ENCODE results near the gene VASN.
A peak's percentile ranks its signal among the peaks of the same experiment; 100 is the strongest.
"Not testable (repeated sequence)": the region's sequence is repeated elsewhere in the genome, so short reads cannot be mapped to it uniquely, and the experiment has no call there.

The VASN gene

DNA sequence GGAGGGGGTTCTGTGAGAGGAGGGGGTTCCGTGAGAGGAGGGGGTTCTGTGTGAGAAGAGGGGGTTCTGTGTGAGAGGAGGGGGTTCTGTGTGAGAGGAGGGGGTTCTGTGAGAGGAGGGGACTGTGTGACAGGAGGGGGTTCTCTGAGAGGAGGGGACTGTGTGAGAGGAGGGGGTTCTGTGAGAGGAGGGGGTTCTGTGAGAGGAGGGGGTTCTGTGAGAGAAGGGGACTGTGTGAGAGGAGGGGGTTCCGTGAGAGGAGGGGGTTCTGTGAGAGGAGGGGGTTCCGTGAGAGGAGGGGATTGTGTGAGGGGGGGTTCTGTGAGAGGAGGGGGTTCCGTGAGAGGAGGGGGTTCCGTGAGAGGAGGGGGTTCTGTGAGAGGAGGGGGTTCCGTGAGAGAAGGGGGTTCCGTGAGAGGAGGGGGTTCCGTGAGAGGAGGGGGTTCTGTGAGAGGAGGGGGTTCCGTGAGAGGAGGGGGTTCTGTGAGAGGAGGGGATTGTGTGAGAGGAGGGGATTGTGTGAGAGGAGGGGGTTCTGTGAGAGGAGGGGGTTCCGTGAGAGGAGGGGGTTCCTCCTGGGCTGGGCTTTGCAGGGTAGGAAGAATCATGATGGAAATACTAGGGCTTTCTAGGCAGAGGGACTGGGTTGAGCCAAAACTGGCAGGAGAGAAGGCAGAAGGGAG is 27.2 kb upstream of the VASN start:
- peak overlapping the region; percentile 71 for H3K27ac Mint-ChIP-seq
- not testable (repeated sequence) for H3K9me3 Mint-ChIP-seq, H3K27me3 Mint-ChIP-seq, DNase-seq, H3K4me3 Mint-ChIP-seq
- H3K36me3 Mint-ChIP-seq (ENCODE audit: low read depth) = peaks cover 78% of the 10 kb centered on the region
- peaks cover 34% of the 10 kb centered on the region for H3K4me1 Mint-ChIP-seq (ENCODE audit: low read depth)

DNA sequence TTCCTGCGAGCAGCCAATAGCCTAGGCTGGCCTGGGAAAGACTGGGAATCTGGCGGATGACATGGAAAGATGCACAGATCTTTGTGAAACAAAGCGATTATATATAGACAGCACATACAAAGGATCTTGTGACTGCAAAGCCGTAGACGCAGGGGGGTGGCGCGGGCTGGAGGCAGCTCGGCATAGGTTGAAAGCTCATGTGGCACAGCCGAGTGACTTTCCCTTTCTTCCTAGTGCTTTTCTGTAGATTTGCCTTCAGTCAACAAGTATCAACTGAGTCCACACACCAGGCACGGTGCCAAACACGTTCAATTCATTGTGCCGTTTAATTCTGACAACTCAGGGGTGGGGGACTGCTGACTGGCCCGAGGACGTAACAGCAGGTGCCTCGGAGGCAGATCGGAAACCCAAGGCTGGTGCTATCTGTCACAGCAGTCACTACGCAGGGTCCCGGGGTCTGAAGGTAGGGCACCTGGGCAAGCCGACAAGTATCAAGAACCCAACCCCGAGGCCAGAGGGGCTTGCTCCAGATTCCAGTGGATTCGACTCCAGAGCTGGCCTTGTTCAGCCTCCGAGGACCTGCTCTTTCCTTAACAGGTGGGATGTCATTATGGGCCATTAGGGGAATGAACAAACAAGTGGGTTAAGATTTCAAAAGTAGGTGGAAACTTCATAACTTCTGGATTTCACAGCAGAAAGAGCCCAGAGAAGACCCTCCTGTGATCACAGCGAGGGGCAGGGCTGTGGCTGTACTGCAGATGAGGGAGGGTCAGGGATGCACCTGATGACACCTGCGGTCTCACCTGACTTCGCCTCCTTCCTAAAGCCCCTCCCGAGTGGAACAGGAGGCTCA is 26.4 kb upstream of the VASN start:
- no peak overlapping the region for H3K4me3 Mint-ChIP-seq
- H3K4me1 Mint-ChIP-seq (ENCODE audit: low read depth) = peaks cover 40% of the 10 kb centered on the region
- peaks cover 74% of the 10 kb centered on the region for H3K36me3 Mint-ChIP-seq (ENCODE audit: low read depth)
- no peaks in the 10 kb centered on the region for H3K9me3 Mint-ChIP-seq
- peak overlapping the region; percentile 71 for H3K27ac Mint-ChIP-seq
- H3K27me3 Mint-ChIP-seq = no peaks in the 10 kb centered on the region
- no peak for DNase-seq

DNA sequence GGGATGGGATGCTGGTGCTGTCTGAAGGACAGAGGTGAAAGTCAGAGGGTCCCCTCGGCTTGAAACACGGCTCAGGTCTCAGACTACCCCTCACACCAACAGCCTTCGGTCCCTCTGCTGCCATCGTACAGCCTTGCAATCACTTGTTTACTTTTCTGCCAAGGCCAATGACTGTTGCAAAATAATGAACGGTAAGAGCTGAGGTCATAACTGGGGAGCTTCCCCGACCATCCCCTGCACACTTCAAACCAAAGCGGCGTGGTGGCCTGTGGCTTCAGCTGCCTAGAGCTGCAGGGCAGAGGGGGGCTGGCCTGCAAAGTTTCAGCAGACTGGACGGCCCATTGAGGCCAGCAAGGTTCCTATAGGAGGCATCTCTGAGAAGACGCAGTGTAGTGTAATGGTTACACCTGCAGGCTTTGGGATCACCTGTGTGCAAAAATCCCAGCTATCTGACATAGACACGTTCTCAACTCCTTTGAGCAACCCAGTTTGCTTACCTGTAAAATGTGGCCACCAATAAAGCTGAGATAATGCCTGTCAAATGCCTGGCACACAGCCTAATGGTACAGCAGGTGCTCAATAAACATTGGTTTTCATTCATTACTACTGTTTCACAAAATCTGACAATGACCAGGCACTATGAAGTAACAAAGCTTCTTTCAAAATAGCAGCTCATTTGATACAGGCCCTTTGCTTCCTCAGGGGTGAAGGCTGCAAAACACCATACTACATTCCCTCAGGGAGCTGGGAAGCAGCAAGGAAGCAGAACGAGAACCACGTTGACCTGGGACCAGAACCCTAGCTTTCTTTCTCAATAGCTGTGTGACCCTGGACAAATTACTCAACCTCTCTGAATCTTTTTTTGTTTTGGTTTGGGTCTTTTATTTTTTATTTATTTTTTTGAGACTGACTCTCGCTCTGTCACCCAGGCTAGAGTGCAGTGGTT is 25.5 kb upstream of the VASN start:
- H3K4me3 Mint-ChIP-seq = no peak overlapping the region
- peaks cover 72% of the 10 kb centered on the region for H3K36me3 Mint-ChIP-seq (ENCODE audit: low read depth)
- no peak for DNase-seq
- peak overlapping the region; percentile 79 for H3K27ac Mint-ChIP-seq
- no peaks in the 10 kb centered on the region for H3K9me3 Mint-ChIP-seq
- H3K27me3 Mint-ChIP-seq = no peaks in the 10 kb centered on the region
- peaks cover 40% of the 10 kb centered on the region for H3K4me1 Mint-ChIP-seq (ENCODE audit: low read depth)

DNA sequence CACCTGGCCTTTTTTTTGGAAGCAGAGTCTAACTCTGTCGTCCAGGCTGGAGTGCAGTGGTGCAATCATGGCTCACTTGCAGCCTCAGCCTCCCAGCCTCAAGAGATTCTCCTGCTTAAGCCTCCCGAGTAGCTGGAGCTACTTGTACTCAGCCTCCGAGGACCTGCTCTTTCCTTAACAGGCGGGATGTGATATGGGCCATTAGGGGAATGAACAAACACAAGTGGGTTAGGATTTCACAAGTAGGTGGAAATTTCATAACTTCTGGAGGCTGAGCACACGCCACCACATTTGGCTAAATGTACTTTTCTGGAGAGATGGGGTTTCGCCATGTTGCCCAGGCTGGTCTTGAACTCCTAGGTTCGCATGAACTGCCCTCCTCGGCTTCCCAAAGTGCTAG is 24.6 kb upstream of the VASN start:
- Mint-ChIP-seq H3K4me3 (no peak overlapping the region), H3K27me3 (no peaks in the 10 kb centered on the region), H3K9me3 (no peaks in the 10 kb centered on the region), H3K36me3 (ENCODE audit: low read depth) (peaks cover 64% of the 10 kb centered on the region), H3K27ac (peak overlapping the region; percentile 79), H3K4me1 (ENCODE audit: low read depth) (peaks cover 47% of the 10 kb centered on the region)
- no peak for DNase-seq

DNA sequence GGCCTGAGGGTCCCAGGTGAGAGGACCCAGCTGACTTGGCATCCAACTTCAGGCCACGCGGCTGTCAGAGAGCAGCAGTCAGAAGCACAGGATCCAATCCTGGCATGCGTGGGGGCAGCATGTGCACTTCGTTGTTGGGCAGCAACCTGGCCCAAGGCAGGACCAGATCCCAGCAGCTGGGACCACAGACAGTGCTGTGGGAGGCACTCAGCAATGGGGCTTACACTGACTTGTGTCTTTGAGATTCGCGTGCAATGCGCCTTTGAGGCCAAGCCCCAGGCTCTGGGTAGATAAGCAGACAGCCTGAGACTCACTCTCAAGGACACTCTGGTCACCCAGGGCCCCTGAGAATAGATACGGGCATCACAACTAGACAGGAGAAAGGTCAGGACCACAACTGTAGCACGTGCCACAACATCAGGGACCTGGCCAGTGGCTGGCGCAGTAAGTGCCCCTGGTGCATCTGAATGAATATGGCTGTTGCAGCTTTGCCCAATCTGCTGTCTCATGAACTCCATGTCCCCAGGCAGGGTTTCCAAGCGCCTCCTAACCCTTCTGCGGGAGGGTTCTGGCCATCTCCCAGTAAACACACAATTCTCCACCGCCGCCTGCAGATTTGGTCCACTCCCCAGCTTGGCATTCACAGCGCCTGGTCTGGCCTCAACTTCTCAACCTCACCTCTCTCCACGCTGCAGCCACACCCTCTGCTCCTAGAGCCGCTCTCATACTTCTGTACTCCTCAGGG is 23.7 kb upstream of the VASN start:
- H3K9me3 Mint-ChIP-seq = no peaks in the 10 kb centered on the region
- peak overlapping the region; percentile 16 for H3K4me3 Mint-ChIP-seq
- H3K27me3 Mint-ChIP-seq = no peaks in the 10 kb centered on the region
- peaks cover 58% of the 10 kb centered on the region for H3K36me3 Mint-ChIP-seq (ENCODE audit: low read depth)
- H3K4me1 Mint-ChIP-seq (ENCODE audit: low read depth) = peaks cover 47% of the 10 kb centered on the region
- DNase-seq = no peak
- peak overlapping the region; percentile 79 for H3K27ac Mint-ChIP-seq

DNA sequence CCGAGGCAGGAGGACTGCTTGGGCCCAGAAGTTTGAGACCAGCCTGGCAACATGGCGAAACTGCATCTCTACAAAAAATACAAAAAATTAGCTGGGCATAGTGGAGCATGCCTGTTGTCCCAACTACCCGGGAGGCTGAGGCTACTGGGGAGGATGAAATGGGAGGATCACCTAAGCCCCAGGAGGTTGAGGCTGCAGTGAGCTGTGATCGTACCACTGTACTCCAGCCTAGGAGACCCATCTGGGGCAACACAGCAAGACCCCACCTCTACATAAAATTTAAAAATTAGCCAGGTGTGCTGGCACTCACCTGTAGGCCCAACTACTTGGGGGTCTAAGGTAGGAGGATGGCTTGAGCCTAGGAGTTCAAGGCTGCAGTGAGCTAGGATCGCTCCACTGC is 22.3 kb upstream of the VASN start:
- peaks cover 42% of the 10 kb centered on the region for H3K4me1 Mint-ChIP-seq (ENCODE audit: low read depth)
- peaks cover 56% of the 10 kb centered on the region for H3K36me3 Mint-ChIP-seq (ENCODE audit: low read depth)
- no peaks in the 10 kb centered on the region for H3K9me3 Mint-ChIP-seq
- peak overlapping the region; percentile 66 for H3K4me3 Mint-ChIP-seq
- no peak for DNase-seq
- peak overlapping the region; percentile 57 for H3K27ac Mint-ChIP-seq
- H3K27me3 Mint-ChIP-seq = no peaks in the 10 kb centered on the region

DNA sequence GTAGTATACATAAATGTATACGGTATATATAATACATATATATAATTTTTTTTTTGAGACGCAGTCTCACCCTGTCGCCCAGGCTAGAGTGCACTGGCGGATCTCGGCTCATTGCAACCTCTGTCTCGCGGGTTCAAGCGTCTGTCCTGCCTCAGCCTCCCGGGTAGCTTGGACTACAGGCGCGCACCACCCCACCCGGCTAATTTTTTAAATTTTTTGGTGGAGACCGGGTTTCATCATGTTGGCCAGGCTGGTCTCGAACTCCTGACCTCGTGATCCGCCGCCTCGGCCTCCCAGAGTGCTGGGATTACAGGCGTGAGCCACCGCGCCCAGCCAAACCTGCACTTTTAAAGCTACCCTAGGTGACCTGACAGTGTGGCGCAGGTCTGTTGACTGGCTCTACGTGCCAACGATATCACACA is 21.3 kb upstream of the VASN start:
- Mint-ChIP-seq H3K27me3 (no peaks in the 10 kb centered on the region), H3K4me3 (peak overlapping the region; percentile 97), H3K4me1 (ENCODE audit: low read depth) (peaks cover 39% of the 10 kb centered on the region), H3K36me3 (ENCODE audit: low read depth) (peaks cover 58% of the 10 kb centered on the region), H3K9me3 (no peaks in the 10 kb centered on the region), H3K27ac (peak overlapping the region; percentile 97)
- DNase-seq = no peak

DNA sequence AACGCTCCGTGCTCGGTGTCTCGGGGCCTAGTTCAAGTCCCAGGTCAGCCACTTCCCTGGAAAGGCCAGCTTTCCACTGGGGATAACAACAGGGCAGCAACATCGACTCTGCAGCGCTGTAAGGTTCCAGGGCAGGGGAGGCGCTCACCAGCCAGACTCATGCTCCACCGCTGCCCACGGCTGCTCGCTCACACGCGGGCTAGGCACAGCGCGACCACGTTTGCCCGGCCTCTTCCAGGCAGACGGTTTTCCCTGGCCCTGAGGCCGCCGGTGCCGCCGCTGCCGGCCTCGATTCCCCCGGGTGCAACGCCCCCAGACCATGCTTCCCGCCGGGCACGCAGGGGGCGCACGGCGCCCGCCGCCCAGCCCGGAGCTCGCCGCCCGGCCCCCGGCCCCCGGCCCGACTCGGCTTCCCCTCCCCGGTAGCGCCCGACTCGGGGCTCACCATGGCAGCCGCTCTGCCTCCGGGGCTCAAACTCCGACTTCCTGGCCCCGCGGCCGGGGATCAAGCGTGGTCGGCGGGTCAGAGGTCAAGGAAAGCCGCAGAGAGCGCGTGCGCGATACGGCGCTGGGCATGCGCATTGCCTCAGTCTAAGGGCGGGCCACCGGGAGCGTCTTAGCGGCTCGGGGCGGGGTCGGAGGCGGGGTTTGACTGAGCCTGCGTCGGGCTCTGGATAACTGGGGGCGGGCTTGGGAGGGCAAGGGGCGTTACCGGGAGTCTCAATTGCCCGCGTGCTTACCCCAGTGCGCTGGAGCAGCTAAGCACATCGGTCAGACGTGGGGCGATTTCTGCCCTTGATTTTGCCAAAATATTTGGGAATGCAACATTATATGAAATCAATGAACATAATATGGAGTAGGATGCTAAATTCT is 20.6 kb upstream of the VASN start, which contains the start of gene PAM16:
Gene PAM16, minus strand, starts transcription at position 535 of the 873 bp plus-strand sequence. Its CDS starts 87 bp downstream, at position 448.
- peak; percentile 100 for DNase-seq
- H3K36me3 Mint-ChIP-seq (ENCODE audit: low read depth) = peaks cover 52% of the 10 kb centered on the region
- H3K27me3 Mint-ChIP-seq = no peaks in the 10 kb centered on the region
- H3K27ac Mint-ChIP-seq = peak within 1 kb of the TSS; percentile 97
- peaks cover 37% of the 10 kb centered on the region for H3K4me1 Mint-ChIP-seq (ENCODE audit: low read depth)
- no peaks in the 10 kb centered on the region for H3K9me3 Mint-ChIP-seq
- peak within 1 kb of the TSS; percentile 97 for H3K4me3 Mint-ChIP-seq

DNA sequence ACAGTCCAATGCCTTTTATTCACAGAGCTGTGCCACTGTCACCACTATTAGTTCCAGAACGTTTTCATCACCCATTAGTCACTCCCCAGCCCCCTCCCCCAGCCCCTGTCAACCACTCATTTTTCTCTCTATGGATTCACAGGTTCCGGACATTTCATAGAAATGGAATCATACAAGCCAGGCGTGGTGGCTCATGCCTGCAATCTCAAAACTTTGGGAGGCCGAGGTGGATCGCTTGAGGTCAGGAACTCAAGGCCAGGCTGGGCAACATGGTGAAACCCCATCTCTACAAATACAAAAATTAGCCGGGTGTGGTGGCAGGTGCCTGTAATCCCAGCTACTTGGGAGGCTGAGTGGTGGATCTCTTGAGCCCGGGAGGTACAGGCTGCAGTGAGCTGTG is 19.8 kb upstream of the VASN start:
- Mint-ChIP-seq H3K4me3 (peak overlapping the region; percentile 97), H3K27ac (peak overlapping the region; percentile 97), H3K36me3 (ENCODE audit: low read depth) (peaks cover 50% of the 10 kb centered on the region), H3K4me1 (ENCODE audit: low read depth) (peaks cover 33% of the 10 kb centered on the region), H3K9me3 (no peaks in the 10 kb centered on the region), H3K27me3 (no peaks in the 10 kb centered on the region)
- DNase-seq = no peak

DNA sequence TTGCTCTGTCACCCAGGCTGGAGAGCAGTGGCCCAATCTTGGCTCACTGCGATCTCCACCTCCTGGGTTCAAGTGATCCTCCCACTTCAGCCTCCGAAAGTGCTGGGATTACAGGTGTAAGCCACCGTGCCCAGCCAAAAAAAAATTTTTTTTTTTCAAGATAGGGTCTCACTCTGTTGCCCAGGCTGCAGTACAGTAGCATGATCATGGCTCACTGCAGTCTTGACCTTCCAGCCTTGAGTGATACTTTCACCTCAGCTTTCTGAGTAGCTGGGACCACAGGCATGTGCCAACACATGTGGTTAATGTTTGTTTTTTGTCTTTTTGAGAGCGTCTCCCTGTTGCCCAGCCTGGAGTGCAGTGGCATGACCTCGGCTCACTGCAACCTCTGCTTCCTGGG is 18.8 kb upstream of the VASN start:
- no peak overlapping the region for H3K4me3 Mint-ChIP-seq
- no peak for DNase-seq
- H3K9me3 Mint-ChIP-seq = no peaks in the 10 kb centered on the region
- H3K27ac Mint-ChIP-seq = no peak overlapping the region
- peaks cover 48% of the 10 kb centered on the region for H3K36me3 Mint-ChIP-seq (ENCODE audit: low read depth)
- H3K4me1 Mint-ChIP-seq (ENCODE audit: low read depth) = peaks cover 24% of the 10 kb centered on the region
- no peaks in the 10 kb centered on the region for H3K27me3 Mint-ChIP-seq

DNA sequence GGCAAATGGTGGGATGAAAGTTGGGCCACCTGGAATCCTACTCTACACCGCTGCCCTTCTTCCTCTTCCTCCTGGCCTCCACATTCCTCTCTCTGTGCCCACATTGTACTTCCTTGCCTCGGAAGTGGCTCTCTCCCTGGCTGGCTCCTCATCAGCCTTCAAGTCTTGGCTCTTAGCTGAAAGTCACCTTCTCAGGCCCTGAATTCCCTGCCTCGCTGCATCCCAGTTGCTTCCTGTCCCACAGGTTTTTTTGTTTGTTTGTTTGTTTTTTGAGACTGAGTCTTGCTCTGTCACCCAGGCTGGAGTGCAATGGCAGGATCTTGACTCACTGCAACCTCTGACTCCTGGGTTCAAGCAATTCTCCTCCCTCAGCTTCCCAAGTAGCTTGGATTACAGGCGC is 18.0 kb upstream of the VASN start:
- H3K27me3 Mint-ChIP-seq = no peaks in the 10 kb centered on the region
- DNase-seq = no peak
- H3K36me3 Mint-ChIP-seq (ENCODE audit: low read depth) = peaks cover 48% of the 10 kb centered on the region
- H3K4me1 Mint-ChIP-seq (ENCODE audit: low read depth) = peaks cover 16% of the 10 kb centered on the region
- no peak overlapping the region for H3K4me3 Mint-ChIP-seq
- no peaks in the 10 kb centered on the region for H3K9me3 Mint-ChIP-seq
- H3K27ac Mint-ChIP-seq = peak overlapping the region; percentile 71

DNA sequence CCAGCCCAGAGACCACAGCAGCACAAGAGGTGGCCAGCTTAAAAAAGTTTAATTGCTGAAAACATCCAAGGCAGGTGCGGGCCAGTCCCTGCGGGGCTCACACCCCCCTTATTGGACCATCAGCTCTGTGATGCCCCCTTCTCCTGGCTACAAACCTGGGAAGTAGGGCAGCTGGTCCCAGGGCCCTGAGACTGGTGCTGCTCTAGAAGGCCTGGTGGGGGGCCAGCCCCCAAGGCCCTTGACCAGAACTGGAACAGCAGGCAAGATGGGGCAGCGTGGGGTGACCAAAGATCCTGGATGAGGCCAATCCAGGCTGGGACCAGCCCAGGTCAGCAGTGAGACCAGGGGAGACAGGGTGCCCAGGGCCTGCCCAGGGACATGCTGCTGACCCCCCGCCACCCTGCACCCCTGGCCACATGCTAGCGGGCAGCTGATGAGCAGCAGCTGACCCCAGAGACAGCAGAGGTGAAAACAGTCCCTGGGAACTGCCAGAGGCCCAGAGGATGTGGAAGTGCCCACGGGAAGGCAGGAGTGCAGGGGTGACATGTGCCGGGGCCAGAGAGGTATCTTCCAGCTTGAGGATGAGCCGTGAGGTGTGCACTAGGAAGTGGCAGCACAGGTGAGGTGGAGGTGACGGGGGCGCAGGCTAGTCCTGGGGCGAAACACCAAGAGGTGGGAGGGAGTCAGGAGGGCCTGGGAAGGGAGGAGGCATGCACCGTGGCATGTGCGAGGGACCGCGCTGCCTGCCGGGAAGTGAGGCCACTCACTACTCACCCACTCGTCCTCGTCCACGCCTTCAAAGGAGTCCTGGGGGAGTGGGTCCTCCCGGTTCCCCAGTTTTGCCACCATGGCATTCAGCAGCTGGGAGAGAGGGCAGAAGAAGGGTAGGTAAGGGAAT is 16.9 kb upstream of the VASN start:
- no peak for DNase-seq
- H3K36me3 Mint-ChIP-seq (ENCODE audit: low read depth) = peaks cover 47% of the 10 kb centered on the region

More for the DNA sequence above, 16.9 kb upstream of the VASN start:
- H3K27me3 Mint-ChIP-seq = no peaks in the 10 kb centered on the region
- H3K27ac Mint-ChIP-seq = no peak overlapping the region
- H3K4me1 Mint-ChIP-seq (ENCODE audit: low read depth) = peaks cover 10% of the 10 kb centered on the region
- H3K4me3 Mint-ChIP-seq = no peak overlapping the region
- H3K9me3 Mint-ChIP-seq = no peaks in the 10 kb centered on the region
